Mesendoderm (in vitro differentiated cells): ENCODE data around the gene CYP2W1.
A peak's percentile ranks its signal among the peaks of the same experiment; 100 is the strongest.

Source experiments
- DNase-seq: peaks from one replicate; pipeline ENCODE4 v3.0.0; 2013
- H2AK5ac ChIP-seq: 2 replicates; pipeline ENCODE4 v1.6.1; 2013; ENCODE audit warnings: low read length, inconsistent platforms
- H2BK120ac ChIP-seq: 2 replicates; pipeline ENCODE4 v1.6.1; 2013; ENCODE audit warnings: low read depth, mild to moderate bottlenecking, low read length, moderate library complexity, mixed read lengths
- H2BK15ac ChIP-seq: replicated peaks from 2 replicates; pipeline ENCODE4 v1.6.1; 2013; ENCODE audit warnings: low read depth, mild to moderate bottlenecking, moderate library complexity
- H2BK5ac ChIP-seq: 2 replicates; pipeline ENCODE4 v1.6.1; 2013; ENCODE audit warnings: low read length, inconsistent platforms
- H3K18ac ChIP-seq: 2 replicates; pipeline ENCODE4 v1.6.1; 2013; ENCODE audit warnings: mild to moderate bottlenecking, low read length, mixed read lengths
- H3K23ac ChIP-seq: one replicate; pipeline ENCODE4 v1.6.1; 2013; ENCODE audit warnings: low read length
- H3K27ac ChIP-seq: 2 replicates; pipeline ENCODE4 v1.5.1; 2013; ENCODE audit warnings: low read depth, mild to moderate bottlenecking, inconsistent platforms, low read length, moderate library complexity
- H3K27me3 ChIP-seq: 2 replicates; pipeline ENCODE4 v1.6.1; 2013; ENCODE audit warnings: low read length, control low read depth, mild to moderate bottlenecking, inconsistent platforms; ENCODE audit not compliant: insufficient read depth, poor library complexity
- H3K36me3 ChIP-seq: 2 replicates; pipeline ENCODE4 v1.6.1; 2013; ENCODE audit warnings: low read length, inconsistent platforms; ENCODE audit not compliant: control insufficient read depth, insufficient read depth
- H3K4ac ChIP-seq: one replicate; pipeline ENCODE4 v1.6.1; 2013; ENCODE audit warnings: low read depth, mild to moderate bottlenecking, low read length, moderate library complexity
- H3K4me1 ChIP-seq: 2 replicates; pipeline ENCODE4 v1.6.1; 2013; ENCODE audit warnings: low read depth, low read length, inconsistent platforms; ENCODE audit not compliant: control insufficient read depth
- H3K4me2 ChIP-seq: 2 replicates; pipeline ENCODE4 v1.6.1; 2013; ENCODE audit warnings: low read length
- H3K4me3 ChIP-seq: 2 replicates; pipeline ENCODE4 v1.5.1; 2013; ENCODE audit warnings: mild to moderate bottlenecking, low read length
- H3K56ac ChIP-seq: one replicate; pipeline ENCODE4 v1.6.1; 2013; ENCODE audit warnings: low read length
- H3K79me1 ChIP-seq: 2 replicates; pipeline ENCODE4 v1.6.1; 2013; ENCODE audit warnings: low read length, inconsistent platforms
- H3K79me2 ChIP-seq: 2 replicates; pipeline ENCODE4 v1.6.1; 2013; ENCODE audit warnings: mild to moderate bottlenecking, low read length; ENCODE audit not compliant: control insufficient read depth, insufficient read depth
- H3K9ac ChIP-seq: 2 replicates; pipeline ENCODE4 v1.6.1; 2013; ENCODE audit warnings: low read length, inconsistent platforms
- H4K5ac ChIP-seq: one replicate; pipeline ENCODE4 v1.6.1; 2013; ENCODE audit warnings: low read length
- H4K8ac ChIP-seq: one replicate; pipeline ENCODE4 v1.6.1; 2013; ENCODE audit warnings: low read depth, mild to moderate bottlenecking, control low read depth, low read length, moderate library complexity
- WGBS: extraction: QIAGEN DNeasy Blood & Tissue Kit; methylation state at CpG from one replicate; pipeline ENCODE4 v1.1.7; 2013; ENCODE audit warnings: low lambda C conversion rate, missing lambda C conversion rate; ENCODE audit not compliant: insufficient coverage; ENCODE audit errors: extremely low coverage; 5-methylcytosine and 5-hydroxymethylcytosine counted together

The CYP2W1 gene

DNA sequence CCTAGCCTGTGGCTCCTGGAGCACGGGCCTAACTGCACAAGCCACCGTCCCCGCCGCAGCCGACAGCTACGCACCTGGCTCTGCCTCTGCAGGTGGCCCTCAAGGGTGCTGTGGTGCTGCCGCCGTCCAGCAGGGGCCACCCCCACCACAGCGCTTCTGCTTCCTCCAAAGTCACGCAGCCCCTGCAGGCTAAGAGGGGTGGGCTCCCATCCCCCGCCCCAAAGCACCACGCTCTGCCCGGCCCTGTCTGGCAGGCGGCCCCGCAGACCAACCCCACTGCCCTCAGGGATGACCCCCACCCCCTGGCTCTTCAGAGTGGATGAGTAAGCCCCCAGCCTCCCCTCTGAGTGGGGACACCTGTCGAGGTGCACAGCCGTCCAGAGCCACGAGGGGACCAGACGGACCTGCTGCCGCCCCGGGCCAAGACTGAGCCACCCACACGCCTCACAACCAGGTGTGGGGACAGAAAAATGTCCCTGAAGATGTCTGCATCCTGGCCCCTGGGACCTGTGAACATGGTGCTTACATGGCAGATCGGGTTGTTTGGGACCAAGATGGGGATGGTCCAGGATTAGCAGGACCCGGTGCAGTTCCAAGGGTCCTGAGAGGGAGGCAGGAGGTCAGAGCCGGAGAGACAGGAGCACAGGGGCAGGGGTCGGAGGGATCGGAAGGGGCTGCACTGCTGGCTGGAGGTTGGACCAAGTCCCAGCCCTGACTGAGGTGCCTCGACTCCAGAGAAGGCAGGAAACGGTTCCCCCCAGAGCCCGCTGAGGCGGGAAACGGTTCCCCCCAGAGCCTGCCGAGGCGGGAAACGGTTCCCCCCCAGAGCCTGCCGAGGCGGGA lies 19.5 kb upstream of the CYP2W1 start:
- Histone ChIP-seq H2BK120ac (no peak overlapping the region), H3K27me3 (no peaks in the 10 kb centered on the region), H3K79me1 (no peaks in the 10 kb centered on the region), H3K4me2 (no peak overlapping the region), H4K5ac (no peak overlapping the region), H3K4me1 (no peaks in the 10 kb centered on the region), H2BK15ac (no peak overlapping the region), H3K27ac (no peak overlapping the region), H3K56ac (no peak overlapping the region), H3K4me3 (no peak overlapping the region), H3K18ac (no peak overlapping the region), H4K8ac (no peak overlapping the region), H3K79me2 (no peaks in the 10 kb centered on the region), H3K23ac (no peak overlapping the region), H3K4ac (no peak overlapping the region), H3K36me3 (peaks cover 3% of the 10 kb centered on the region), H2AK5ac (no peak overlapping the region), H2BK5ac (no peak overlapping the region), H3K9ac (no peak overlapping the region)
- WGBS = no CpG with 5 or more reads among the region's 37 CpGs
- DNase-seq = no peak

DNA sequence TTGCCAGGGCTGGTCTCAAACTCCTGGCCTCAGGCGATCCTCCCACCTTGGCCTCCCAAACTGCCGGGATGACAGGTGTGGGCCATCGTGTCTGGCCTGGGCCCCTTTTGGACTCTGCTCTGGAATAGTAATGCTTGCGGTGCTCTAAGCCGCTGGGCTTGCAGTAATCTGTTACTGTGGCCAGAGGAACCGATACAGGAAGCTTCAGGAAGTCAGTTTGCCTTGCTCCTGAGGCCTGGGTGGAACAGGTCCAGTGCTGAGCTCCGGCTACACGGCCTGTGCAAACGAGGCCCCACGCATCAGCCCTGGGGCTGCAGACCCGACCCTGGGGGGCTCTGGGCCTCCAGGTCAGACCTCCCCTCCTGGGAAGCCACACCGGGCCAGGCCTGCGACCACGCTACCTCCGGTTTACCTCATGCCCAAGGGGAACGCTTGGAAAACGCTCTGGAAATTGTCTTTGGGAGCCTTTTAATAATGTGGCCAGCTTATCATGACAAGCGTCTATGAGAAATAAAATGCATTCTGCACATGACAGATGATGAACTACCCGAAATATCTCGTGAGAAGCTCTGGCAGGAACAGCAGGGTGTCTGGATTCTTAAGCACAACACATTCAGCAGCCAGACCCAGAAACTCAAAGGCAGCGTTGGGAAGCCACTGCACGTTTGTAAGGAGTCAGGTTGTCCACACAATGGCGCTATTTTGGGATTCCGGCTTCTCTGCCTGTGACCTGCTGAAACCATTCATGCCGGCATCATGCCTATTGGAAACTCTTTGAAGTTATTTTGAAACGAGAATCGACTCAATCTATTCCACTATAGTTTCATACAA lies 18.4 kb upstream of the CYP2W1 start:
- H3K27me3 ChIP-seq = no peaks in the 10 kb centered on the region
- no peak overlapping the region for H4K5ac ChIP-seq
- DNase-seq = peak; percentile 67
- H3K56ac ChIP-seq = no peak overlapping the region
- H2BK5ac ChIP-seq = no peak overlapping the region
- no peak overlapping the region for H4K8ac ChIP-seq
- H3K23ac ChIP-seq = no peak overlapping the region
- no peak overlapping the region for H3K4ac ChIP-seq
- H2BK120ac ChIP-seq = no peak overlapping the region
- H2BK15ac ChIP-seq = no peak overlapping the region
- no peaks in the 10 kb centered on the region for H3K79me1 ChIP-seq
- no peak overlapping the region for H3K9ac ChIP-seq
- H3K79me2 ChIP-seq = no peaks in the 10 kb centered on the region
- no CpG with 5 or more reads among the region's 27 CpGs for WGBS
- H3K27ac ChIP-seq = no peak overlapping the region
- H3K4me2 ChIP-seq = no peak overlapping the region
- no peaks in the 10 kb centered on the region for H3K4me1 ChIP-seq
- H2AK5ac ChIP-seq = no peak overlapping the region
- peaks cover 4% of the 10 kb centered on the region for H3K36me3 ChIP-seq
- no peak overlapping the region for H3K4me3 ChIP-seq
- H3K18ac ChIP-seq = no peak overlapping the region

DNA sequence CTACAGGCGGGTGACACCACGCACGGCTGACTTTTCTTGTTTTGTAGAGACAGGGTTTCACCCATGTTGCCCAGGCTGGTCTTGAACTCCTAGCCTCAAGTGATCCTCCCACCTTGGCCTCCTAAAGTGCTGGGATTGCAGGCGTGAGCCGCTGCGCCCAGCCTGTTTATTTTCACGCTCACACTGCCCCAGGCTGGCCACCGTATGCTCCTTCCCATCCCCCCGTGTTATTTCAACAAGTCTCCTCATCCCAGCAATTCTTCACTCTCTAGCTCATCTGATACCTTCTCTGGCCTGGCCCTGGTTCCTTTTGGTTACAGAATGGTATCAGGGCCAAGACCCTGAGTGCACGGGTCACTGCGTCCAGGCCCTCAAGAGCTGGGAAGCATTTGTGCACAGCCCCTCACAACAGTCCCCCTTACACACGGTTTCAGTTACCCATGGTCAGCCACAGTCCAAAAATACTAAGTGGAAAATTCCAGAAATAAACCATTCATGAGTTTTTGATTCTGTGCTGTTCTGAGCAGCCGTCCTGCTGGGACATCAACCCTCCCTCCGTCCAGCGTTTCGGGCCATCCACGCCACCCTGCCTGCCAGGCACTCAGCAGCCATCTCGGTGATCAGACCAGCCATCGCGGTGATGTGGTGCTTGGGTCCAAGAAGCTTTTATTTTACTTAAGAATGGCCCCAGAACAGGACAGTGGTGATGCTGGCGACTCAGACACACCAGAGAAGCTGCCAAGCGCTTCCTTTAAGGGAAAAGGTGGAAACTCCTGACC lies 16.5 kb upstream of the CYP2W1 start:
- H3K4me1 ChIP-seq = no peaks in the 10 kb centered on the region
- no peak for DNase-seq
- H2BK5ac ChIP-seq = no peak overlapping the region
- H3K27ac ChIP-seq = no peak overlapping the region
- H3K9ac ChIP-seq = no peak overlapping the region
- H3K23ac ChIP-seq = no peak overlapping the region
- H3K4ac ChIP-seq = no peak overlapping the region
- H3K36me3 ChIP-seq = peaks cover 7% of the 10 kb centered on the region
- H3K79me1 ChIP-seq = no peaks in the 10 kb centered on the region
- H3K27me3 ChIP-seq = no peaks in the 10 kb centered on the region
- H4K5ac ChIP-seq = no peak overlapping the region
- H3K4me2 ChIP-seq = no peak overlapping the region
- peaks cover 4% of the 10 kb centered on the region for H3K79me2 ChIP-seq
- H4K8ac ChIP-seq = no peak overlapping the region
- no peak overlapping the region for H3K4me3 ChIP-seq
- no peak overlapping the region for H3K18ac ChIP-seq
- no peak overlapping the region for H2BK120ac ChIP-seq
- no peak overlapping the region for H2AK5ac ChIP-seq
- H3K56ac ChIP-seq = no peak overlapping the region
- no peak overlapping the region for H2BK15ac ChIP-seq
- WGBS = no CpG with 5 or more reads among the region's 22 CpGs

DNA sequence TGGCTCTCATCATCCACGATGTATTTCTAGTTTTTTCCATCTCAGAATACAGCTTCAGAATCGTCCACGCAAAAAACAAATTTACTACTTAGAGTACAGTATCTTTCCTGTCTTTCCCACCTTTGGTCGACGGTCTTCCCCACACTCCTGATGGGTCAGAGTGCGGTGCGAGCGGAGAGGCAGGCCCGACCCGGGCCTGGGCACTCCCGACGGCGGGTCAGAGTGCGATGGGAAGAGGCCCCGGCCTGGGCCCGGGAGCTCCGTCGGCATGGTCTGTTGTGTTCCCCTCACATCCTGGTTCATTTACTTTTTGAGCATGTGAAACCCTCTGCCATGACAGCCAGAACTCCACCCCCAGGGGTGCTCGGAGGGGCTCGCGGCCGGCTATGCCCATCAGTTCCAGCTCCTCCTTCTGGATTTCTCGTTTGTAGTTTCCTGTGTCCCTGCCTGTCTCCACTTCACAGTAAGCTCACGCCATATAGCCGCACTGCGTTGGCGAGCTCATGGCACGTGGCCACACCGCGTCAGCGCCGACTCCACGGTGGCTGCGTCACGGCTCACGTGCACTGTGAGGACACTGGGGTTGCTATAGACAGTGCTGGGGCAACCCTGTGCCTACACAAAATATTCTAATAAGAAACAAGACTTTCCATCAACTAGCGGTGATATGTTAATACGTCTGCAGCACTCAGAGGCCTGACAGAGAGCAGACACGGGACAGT lies 15.5 kb upstream of the CYP2W1 start:
- no peak overlapping the region for H3K9ac ChIP-seq
- no peak overlapping the region for H3K4me3 ChIP-seq
- no peak overlapping the region for H3K18ac ChIP-seq
- peaks cover 7% of the 10 kb centered on the region for H3K79me2 ChIP-seq
- H3K4me1 ChIP-seq = no peaks in the 10 kb centered on the region
- no peak overlapping the region for H2AK5ac ChIP-seq
- no peak overlapping the region for H3K4me2 ChIP-seq
- H2BK5ac ChIP-seq = no peak overlapping the region
- peaks cover 10% of the 10 kb centered on the region for H3K36me3 ChIP-seq
- no peak overlapping the region for H3K56ac ChIP-seq
- no peak overlapping the region for H3K27ac ChIP-seq
- H3K27me3 ChIP-seq = no peaks in the 10 kb centered on the region
- no peak overlapping the region for H2BK15ac ChIP-seq
- H3K4ac ChIP-seq = no peak overlapping the region
- H2BK120ac ChIP-seq = no peak overlapping the region
- no peak overlapping the region for H4K8ac ChIP-seq
- no peak overlapping the region for H4K5ac ChIP-seq
- H3K23ac ChIP-seq = no peak overlapping the region
- no CpG with 5 or more reads among the region's 39 CpGs for WGBS
- DNase-seq = no peak
- H3K79me1 ChIP-seq = peaks cover 5% of the 10 kb centered on the region
